Measurements from ENCODE around the gene RPL39L.

Gene RPL39L

GRCh38 chr3:187074846-187075245 is 64.5 kb downstream of the RPL39L start:
- POLR2A ChIA-PET, result no interaction called here
- no peak for DNase-seq (ENCODE audit: extremely low spot score)
- CTCF ChIA-PET, result interaction anchor here (0.9 to 1.2 kb wide), 4 partner anchors 9 to 65 kb away, joined by 3 to 6 read pairs (median 3); partner anchors contain the start of gene RPL39L
- TF ChIP-seq CTCF (IDR thresholded peaks at IDR 0.05; ENCODE audit: control extremely low read depth, extremely low read depth, low read depth, missing control alignments), result no peak

GRCh38 chr3:187073581-187074098 is 65.7 kb downstream of the RPL39L start:
- TF ChIP-seq CTCF (IDR thresholded peaks at IDR 0.05; ENCODE audit: control extremely low read depth, extremely low read depth, low read depth, missing control alignments), result no peak
- POLR2A ChIA-PET, result interaction anchor here (0.8 kb wide), 1 partner anchor 9 kb away, joined by 3 read pairs; no protein-coding TSS in a partner anchor
- CTCF ChIA-PET, result interaction anchor here (1.1 kb wide), 1 partner anchor 41 kb away, joined by 3 read pairs; no protein-coding TSS in a partner anchor
- no peak for DNase-seq (ENCODE audit: extremely low spot score)

- ChIA-PET POLR2A (no interaction called here), CTCF (interaction anchor here (1.1 to 2.0 kb wide), 2 partner anchors 40 to 222 kb away, joined by 5 to 8 read pairs; no protein-coding TSS in a partner anchor)
- no peak for DNase-seq (ENCODE audit: extremely low spot score)
- no peak for TF ChIP-seq CTCF (IDR thresholded peaks at IDR 0.05; ENCODE audit: control extremely low read depth, extremely low read depth, low read depth, missing control alignments)
These were observed 66.8 kb downstream of the RPL39L start for GRCh38 chr3:187072511-187072910.

GRCh38 chr3:187072102-187072501 is 67.2 kb downstream of the RPL39L start:
- ChIA-PET POLR2A (no interaction called here), CTCF (interaction anchor here (1.1 to 2.0 kb wide), 2 partner anchors 41 to 222 kb away, joined by 5 to 8 read pairs; no protein-coding TSS in a partner anchor)
- DNase-seq (ENCODE audit: extremely low spot score), result no peak
- no peak for TF ChIP-seq CTCF (IDR thresholded peaks at IDR 0.05; ENCODE audit: control extremely low read depth, extremely low read depth, low read depth, missing control alignments)
